ENCODE data around the gene CERCAM. TPM values are rescaled to one million over a fixed set of nuclear protein-coding genes. Genes with fewer than 3 reads are reported as not detected.

The CERCAM gene
- total and polyA plus RNA-seq, 2 of the 13 experiments (the other 11 are each of a cell fraction or from before 2014, with no cell fraction given) = 9.0 to 17.1 TPM

GRCh38 chr9:128420651-128421481 lies at the start of gene CERCAM (continued):
- TF ChIP-seq MZF1 (CRISPR knock-in tag; IDR thresholded peaks at IDR 0.05; ENCODE audit: borderline replicate concordance) (peak; percentile 54; the same call in 1 of the 2 replicates), ELF3 (CRISPR knock-in tag; IDR thresholded peaks at IDR 0.05) (no peak), ATRX (CRISPR knock-in tag; IDR thresholded peaks at IDR 0.05; ENCODE audit: borderline replicate concordance) (no peak), ATAD3A (CRISPR knock-in tag; IDR thresholded peaks at IDR 0.05) (no peak), ZNF138 (CRISPR knock-in tag; IDR thresholded peaks at IDR 0.05; ENCODE audit: low read depth) (peak; percentile 17; the same call in 1 of the 2 replicates), ZNF841 (CRISPR knock-in tag; IDR thresholded peaks at IDR 0.05; ENCODE audit: borderline replicate concordance) (no peak), SMAD1 (CRISPR knock-in tag; IDR thresholded peaks at IDR 0.05; ENCODE audit: borderline replicate concordance, low read depth) (0 out of 2 replicates have a peak, but pooled peaks have one; percentile 8), SP2 (CRISPR knock-in tag; IDR thresholded peaks at IDR 0.05) (no peak), NFRKB (IDR thresholded peaks at IDR 0.05) (no peak), SYNCRIP (IDR thresholded peaks at IDR 0.05; ENCODE audit: insufficient read depth, low read depth, low read length) (no peak), SRSF9 (IDR thresholded peaks at IDR 0.05; ENCODE audit: borderline replicate concordance, insufficient read depth, low read depth, low read length, poor library complexity, severe bottlenecking) (no peak), ZNF124 (CRISPR knock-in tag; IDR thresholded peaks at IDR 0.05) (no peak; the same call in 1 of the 2 replicates), ZBTB38 (CRISPR knock-in tag; IDR thresholded peaks at IDR 0.05) (no peak), AHR (CRISPR knock-in tag; IDR thresholded peaks at IDR 0.05) (peak; percentile 33; the same call in 1 of the 2 replicates), ZNF232 (CRISPR knock-in tag; IDR thresholded peaks at IDR 0.05; ENCODE audit: borderline replicate concordance) (no peak), ZKSCAN5 (CRISPR knock-in tag; IDR thresholded peaks at IDR 0.05) (no peak), ZNF577 (CRISPR knock-in tag; IDR thresholded peaks at IDR 0.05; ENCODE audit: borderline replicate concordance, low read depth) (no peak)
- TF ChIP-seq, protein P1, sequence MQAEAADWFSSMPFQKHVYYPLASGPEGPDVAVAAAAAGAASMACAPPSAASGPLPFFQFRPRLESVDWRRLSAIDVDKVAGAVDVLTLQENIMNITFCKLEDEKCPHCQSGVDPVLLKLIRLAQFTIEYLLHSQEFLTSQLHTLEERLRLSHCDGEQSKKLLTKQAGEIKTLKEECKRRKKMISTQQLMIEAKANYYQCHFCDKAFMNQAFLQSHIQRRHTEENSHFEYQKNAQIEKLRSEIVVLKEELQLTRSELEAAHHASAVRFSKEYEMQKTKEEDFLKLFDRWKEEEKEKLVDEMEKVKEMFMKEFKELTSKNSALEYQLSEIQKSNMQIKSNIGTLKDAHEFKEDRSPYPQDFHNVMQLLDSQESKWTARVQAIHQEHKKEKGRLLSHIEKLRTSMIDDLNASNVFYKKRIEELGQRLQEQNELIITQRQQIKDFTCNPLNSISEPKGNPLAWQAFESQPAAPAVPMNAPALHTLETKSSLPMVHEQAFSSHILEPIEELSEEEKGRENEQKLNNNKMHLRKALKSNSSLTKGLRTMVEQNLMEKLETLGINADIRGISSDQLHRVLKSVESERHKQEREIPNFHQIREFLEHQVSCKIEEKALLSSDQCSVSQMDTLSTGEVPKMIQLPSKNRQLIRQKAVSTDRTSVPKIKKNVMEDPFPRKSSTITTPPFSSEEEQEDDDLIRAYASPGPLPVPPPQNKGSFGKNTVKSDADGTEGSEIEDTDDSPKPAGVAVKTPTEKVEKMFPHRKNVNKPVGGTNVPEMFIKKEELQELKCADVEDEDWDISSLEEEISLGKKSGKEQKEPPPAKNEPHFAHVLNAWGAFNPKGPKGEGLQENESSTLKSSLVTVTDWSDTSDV (CRISPR knock-in tag; IDR thresholded peaks at IDR 0.05) = 0 out of 2 replicates have a peak, but pooled peaks have one; percentile 32
- TF ChIP-seq, protein P2, sequence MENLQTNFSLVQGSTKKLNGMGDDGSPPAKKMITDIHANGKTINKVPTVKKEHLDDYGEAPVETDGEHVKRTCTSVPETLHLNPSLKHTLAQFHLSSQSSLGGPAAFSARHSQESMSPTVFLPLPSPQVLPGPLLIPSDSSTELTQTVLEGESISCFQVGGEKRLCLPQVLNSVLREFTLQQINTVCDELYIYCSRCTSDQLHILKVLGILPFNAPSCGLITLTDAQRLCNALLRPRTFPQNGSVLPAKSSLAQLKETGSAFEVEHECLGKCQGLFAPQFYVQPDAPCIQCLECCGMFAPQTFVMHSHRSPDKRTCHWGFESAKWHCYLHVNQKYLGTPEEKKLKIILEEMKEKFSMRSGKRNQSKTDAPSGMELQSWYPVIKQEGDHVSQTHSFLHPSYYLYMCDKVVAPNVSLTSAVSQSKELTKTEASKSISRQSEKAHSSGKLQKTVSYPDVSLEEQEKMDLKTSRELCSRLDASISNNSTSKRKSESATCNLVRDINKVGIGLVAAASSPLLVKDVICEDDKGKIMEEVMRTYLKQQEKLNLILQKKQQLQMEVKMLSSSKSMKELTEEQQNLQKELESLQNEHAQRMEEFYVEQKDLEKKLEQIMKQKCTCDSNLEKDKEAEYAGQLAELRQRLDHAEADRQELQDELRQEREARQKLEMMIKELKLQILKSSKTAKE (CRISPR knock-in tag; IDR thresholded peaks at IDR 0.05; ENCODE audit: borderline replicate concordance) = no peak
- TF ChIP-seq, protein P3, sequence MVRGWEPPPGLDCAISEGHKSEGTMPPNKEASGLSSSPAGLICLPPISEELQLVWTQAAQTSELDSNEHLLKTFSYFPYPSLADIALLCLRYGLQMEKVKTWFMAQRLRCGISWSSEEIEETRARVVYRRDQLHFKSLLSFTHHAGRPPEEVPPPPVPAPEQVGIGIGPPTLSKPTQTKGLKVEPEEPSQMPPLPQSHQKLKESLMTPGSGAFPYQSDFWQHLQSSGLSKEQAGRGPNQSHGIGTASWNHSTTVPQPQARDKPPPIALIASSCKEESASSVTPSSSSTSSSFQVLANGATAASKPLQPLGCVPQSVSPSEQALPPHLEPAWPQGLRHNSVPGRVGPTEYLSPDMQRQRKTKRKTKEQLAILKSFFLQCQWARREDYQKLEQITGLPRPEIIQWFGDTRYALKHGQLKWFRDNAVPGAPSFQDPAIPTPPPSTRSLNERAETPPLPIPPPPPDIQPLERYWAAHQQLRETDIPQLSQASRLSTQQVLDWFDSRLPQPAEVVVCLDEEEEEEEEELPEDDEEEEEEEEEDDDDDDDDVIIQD (CRISPR knock-in tag; IDR thresholded peaks at IDR 0.05; ENCODE audit: low read depth) = no peak
- TF ChIP-seq, protein P4, sequence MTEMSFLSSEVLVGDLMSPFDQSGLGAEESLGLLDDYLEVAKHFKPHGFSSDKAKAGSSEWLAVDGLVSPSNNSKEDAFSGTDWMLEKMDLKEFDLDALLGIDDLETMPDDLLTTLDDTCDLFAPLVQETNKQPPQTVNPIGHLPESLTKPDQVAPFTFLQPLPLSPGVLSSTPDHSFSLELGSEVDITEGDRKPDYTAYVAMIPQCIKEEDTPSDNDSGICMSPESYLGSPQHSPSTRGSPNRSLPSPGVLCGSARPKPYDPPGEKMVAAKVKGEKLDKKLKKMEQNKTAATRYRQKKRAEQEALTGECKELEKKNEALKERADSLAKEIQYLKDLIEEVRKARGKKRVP (CRISPR knock-in tag; IDR thresholded peaks at IDR 0.05) = no peak

Measured in HepG2 (cell line).